GM12878 (cell line): Measurements from ENCODE around the gene TYROBP. TPM values are rescaled to one million over a fixed set of nuclear protein-coding genes. Genes with fewer than 3 reads are reported as not detected.

Experiments
- ATAC-seq: fragments of 200-7000 bp; cut with Tn5 transposase; 3 replicates; pipeline ENCODE4 v1.9.1; 2020; ENCODE audit warnings: mild to moderate bottlenecking, moderate library complexity
- BruUV-seq: library from RNA; stranded (reverse); fragments of 400-500 nt; replicated peaks from 2 replicates; lab custom pipeline; 2021; lab: Mats Ljungman, UMichigan
- CTCF ChIA-PET: fragments of 300-600 bp; sonication (Branson Sonifier 250); formaldehyde crosslinking; extraction: SDS; loops from one replicate; lab custom pipeline; 2021; ENCODE audit warnings: inconsistent platforms; lab: Yijun Ruan, JAX
- POLR2A ChIA-PET: fragments of 350-600 bp; formaldehyde crosslinking; extraction: SDS; loops from one replicate; lab custom pipeline; 2021; ENCODE audit warnings: inconsistent platforms; lab: Charles Lee
- RAD21 ChIA-PET: fragments of 300-600 bp; sonication (Branson Sonifier 250); formaldehyde crosslinking; loops from one replicate; lab custom pipeline; 2023; ENCODE audit warnings: antibody characterized with exemption; ENCODE audit not compliant: unreplicated experiment; lab: Charles Lee
- SMC1A ChIA-PET: fragments of 300-600 bp; sonication (Branson Sonifier 250); formaldehyde crosslinking; loops from one replicate; lab custom pipeline; 2023; ENCODE audit not compliant: unreplicated experiment, uncharacterized antibody; lab: Charles Lee
- DNase-seq: peaks from one replicate; pipeline ENCODE4 v3.0.0-alpha.2; 2011; ENCODE audit warnings: low read depth, low spot score
- FAIRE-seq: peaks from 3 replicates; lab custom pipeline; 2011; peaks lifted over from hg19 to GRCh38; lab: Jason Lieb, UNC
- H2AFZ ChIP-seq: 2 replicates; pipeline ENCODE4 v1.6.0; 2011; ENCODE audit warnings: low read depth, low read length, control low read depth; ENCODE audit not compliant: control insufficient read depth
- H3K27ac ChIP-seq: 2 replicates; pipeline ENCODE4 v1.5.1; 2011; ENCODE audit warnings: control low read depth; ENCODE audit not compliant: control insufficient read depth, insufficient read depth
- H3K27me3 ChIP-seq, 2 experiments: replicated peaks in 1 of 2; 2 replicates each; pipeline versions ENCODE4 v1.6.0 to v1.6.1; 2011; ENCODE audit warnings: low read length in 1 of 2; ENCODE audit not compliant: control insufficient read depth in 2 of 2, insufficient read depth in 2 of 2
- H3K36me3 ChIP-seq, 2 experiments: 2 replicates each; pipeline ENCODE4 v1.5.1; 2011; ENCODE audit warnings: low read length in 1 of 2; ENCODE audit not compliant: control insufficient read depth in 2 of 2, insufficient read depth in 2 of 2
- H3K4me1 ChIP-seq: 2 replicates; pipeline ENCODE4 v1.6.1; 2011; ENCODE audit warnings: mild to moderate bottlenecking, low read length, moderate library complexity, mixed read lengths; ENCODE audit not compliant: control insufficient read depth, insufficient read depth
- H3K4me2 ChIP-seq: 2 replicates; pipeline ENCODE4 v1.6.0; 2011; ENCODE audit warnings: control low read depth; ENCODE audit not compliant: control insufficient read depth, insufficient read depth
- H3K4me3 ChIP-seq: fragments of 200-600 bp; sonication (generic); 2 replicates; pipeline ENCODE4 v1.5.1; 2016
- H3K79me2 ChIP-seq: 2 replicates; pipeline ENCODE4 v1.6.0; 2011; ENCODE audit warnings: low read length; ENCODE audit not compliant: control insufficient read depth, insufficient read depth
- H3K9ac ChIP-seq: 2 replicates; pipeline ENCODE4 v1.8.0; 2011; ENCODE audit warnings: low read length, control low read depth, mixed read lengths; ENCODE audit not compliant: control insufficient read depth, insufficient read depth
- H3K9me3 ChIP-seq: replicated peaks from 3 replicates; pipeline ENCODE4 v1.5.1; 2011; ENCODE audit warnings: mild to moderate bottlenecking, low read length; ENCODE audit not compliant: control insufficient read depth, insufficient read depth
- H4K20me1 ChIP-seq: 2 replicates; pipeline ENCODE4 v1.6.0; 2011; ENCODE audit not compliant: control insufficient read depth, insufficient read depth
- CEBPZ ChIP-seq: fragments of 150-350 bp; IDR thresholded peaks from 2 replicates; pipeline ENCODE4 v1.6.1; 2016; ENCODE audit warnings: low read depth, low read length
- DPF2 ChIP-seq: fragments of 450-650 bp; IDR thresholded peaks from 2 replicates; pipeline ENCODE4 v1.6.1; 2017; ENCODE audit warnings: mild to moderate bottlenecking
- MYB ChIP-seq: fragments of 150-350 bp; IDR thresholded peaks from 2 replicates; pipeline ENCODE4 v1.6.1; 2014; ENCODE audit warnings: mild to moderate bottlenecking, low read depth, low read length, borderline replicate concordance
- NFYA ChIP-seq: IDR thresholded peaks from 2 replicates; pipeline ENCODE4 v1.6.1; 2011; ENCODE audit warnings: low read depth, mild to moderate bottlenecking, low read length, improper control_type of control experiment, borderline replicate concordance
- WGBS: methylation state at CpG from one replicate; pipeline ENCODE4 v1.1.6; 2016; ENCODE audit warnings: low lambda C conversion rate; ENCODE audit not compliant: insufficient replicate concordance, insufficient coverage; ENCODE audit errors: missing lambda C conversion rate; 5-methylcytosine and 5-hydroxymethylcytosine counted together
- in situ Hi-C: fragments of 300-500 bp; cut with MboI; formaldehyde crosslinking; loops from 9 replicates; pipeline ENCODE4 v1.14.3; 2018; ENCODE audit warnings: mixed read lengths
- intact Hi-C: fragments of 100-400 bp; cut with micrococcal nuclease; formaldehyde crosslinking; loops from one replicate; pipeline ENCODE4 v1.14.2; 2022; ENCODE audit not compliant: unreplicated experiment
- polyA plus RNA-seq, 11 experiments: library from polyadenylated mRNA; depleted of rRNA in 4 of 11; unstranded in 6 of 11; stranded (reverse) in 5 of 11; fragments of >200 nt; fragmentation: Nextera tagmentation in 4 of 11; fragmentation: Illumina TruSeq in 1 of 11; extraction: Ambion mirVana in 4 of 11; extraction: Trizol in 1 of 11; gene quantifications; 1 replicate in 1 of 11; 2 replicates in 10 of 11; pipeline versions ENCODE4 v1.2.1 to v1.2.3, GENCODE V29; 2011 to 2016; ENCODE audit warnings: inconsistent platforms in 2 of 11, missing spikeins in 2 of 11, low read depth in 1 of 11
- total RNA-seq, 4 experiments: library from RNA; depleted of rRNA in 3 of 4; stranded (reverse); fragments of >200 nt in 3 of 4; fragmentation: Illumina TruSeq in 1 of 4; extraction: Trizol in 1 of 4; gene quantifications; 2 replicates each; pipeline versions ENCODE4 v1.2.1 to v1.2.3, GENCODE V29; 2013 to 2021

TYROBP gene
- total and polyA plus RNA-seq, 10 of the 15 experiments (the other 5 are each of a cell fraction or from before 2014, with no cell fraction given) = 0.33 to 2.4 (median 0.58) TPM; not detected in 2

- SMC1A ChIA-PET = interaction anchor here (1.0 to 1.5 kb wide), 2 partner anchors 24 to 26 kb away, joined by 4 to 6 read pairs; no protein-coding TSS in a partner anchor
- 76% methylated on average over 6 of the region's 6 CpGs for whole genome bisulfite sequencing
- Histone ChIP-seq H2AFZ (no peak overlapping the region), H3K4me3 (no peak overlapping the region), H3K4me1 (peaks cover 55% of the 10 kb centered on the region), H4K20me1 (no peaks in the 10 kb centered on the region), H3K79me2 (peaks cover 9% of the 10 kb centered on the region), H3K9me3 (no peaks in the 10 kb centered on the region), H3K4me2 (no peak overlapping the region), H3K36me3 (no peaks in the 10 kb centered on the region), H3K27ac (peak overlapping the region; percentile 96), H3K27me3 (no peaks in the 10 kb centered on the region), H3K9ac (no peak overlapping the region)
- DNase-seq (no peak), ATAC-seq (no peak), FAIRE-seq (no peak)
- TF ChIP-seq CEBPZ (no peak), DPF2 (no peak), NFYA (no peak), MYB (no peak)
- no TSS peak for BruUV-seq
- CTCF ChIA-PET = interaction anchor here (0.5 to 3.1 kb wide), 3 partner anchors 8 to 25 kb away, joined by 3 to 13 read pairs (median 6); no protein-coding TSS in a partner anchor
- RAD21 ChIA-PET = interaction anchor here (0.6 to 4.9 kb wide), 2 partner anchors 22 to 25 kb away, joined by 3 to 37 read pairs; no protein-coding TSS in a partner anchor
- intact Hi-C loops (no loop called here), in situ Hi-C loops (loop anchor here (10.0 kb wide), 1 partner anchor 570 kb away; no protein-coding TSS in a partner anchor)
- POLR2A ChIA-PET = interaction anchor here (0.6 to 1.3 kb wide), 5 partner anchors 8 to 211 kb away, joined by 3 to 6 read pairs (median 4); no protein-coding TSS in a partner anchor
Observed at GRCh38 chr19:35905178-35905727, 2.8 kb downstream of the TYROBP start.
